Calu3 (cell line): Measurements from ENCODE around the gene LAMTOR1. TPM values are rescaled to one million over a fixed set of nuclear protein-coding genes. Genes with fewer than 3 reads are reported as not detected.

Experiments used
- BruUV-seq: library from RNA; stranded (reverse); fragments of 400-500 nt; replicated peaks from 2 replicates; lab custom pipeline; 2021; lab: Mats Ljungman, UMichigan
- CTCF ChIA-PET: fragments of 300-600 bp; sonication (Branson Sonifier 250); formaldehyde crosslinking; loops from one replicate; lab custom pipeline; 2022; ENCODE audit warnings: antibody characterized with exemption; lab: Charles Lee
- DNase-seq: peaks from one replicate; pipeline ENCODE4 v3.0.0; 2022
- H3K27ac Mint-ChIP-seq: one replicate; pipeline ENCODE4 v1.8.0; 2022; ENCODE audit warnings: mixed read lengths; ENCODE audit not compliant: unreplicated experiment
- H3K27me3 Mint-ChIP-seq: one replicate; pipeline ENCODE4 v1.8.0; 2022; ENCODE audit warnings: mixed read lengths; ENCODE audit not compliant: unreplicated experiment
- H3K36me3 Mint-ChIP-seq: one replicate; pipeline ENCODE4 v1.8.0; 2022; ENCODE audit warnings: mild to moderate bottlenecking, moderate library complexity, mixed read lengths; ENCODE audit not compliant: insufficient read depth, unreplicated experiment
- H3K4me1 Mint-ChIP-seq: one replicate; pipeline ENCODE4 v1.8.0; 2022; ENCODE audit warnings: mild to moderate bottlenecking, low read depth, mixed read lengths; ENCODE audit not compliant: unreplicated experiment
- H3K4me3 Mint-ChIP-seq: one replicate; pipeline ENCODE4 v1.8.0; 2022; ENCODE audit warnings: mild to moderate bottlenecking, low read depth, moderate library complexity, mixed read lengths; ENCODE audit not compliant: unreplicated experiment
- H3K9me3 Mint-ChIP-seq: one replicate; pipeline ENCODE4 v1.8.0; 2022; ENCODE audit warnings: low read depth, mixed read lengths; ENCODE audit not compliant: unreplicated experiment
- intact Hi-C: fragments of 100-400 bp; cut with micrococcal nuclease; formaldehyde crosslinking; loops from one replicate; pipeline ENCODE4 v1.10.0; 2022; ENCODE audit not compliant: unreplicated experiment
- total RNA-seq: library from RNA; stranded (reverse); gene quantifications from 2 replicates; pipeline ENCODE4 v1.2.3, GENCODE V29; 2022
- TF ChIP-seq, protein P1 (sequence below): fragments of 200-600 bp; IDR thresholded peaks from one replicate; pipeline ENCODE4 v1.8.0; 2022; ENCODE audit warnings: antibody characterized with exemption; ENCODE audit not compliant: unreplicated experiment

The LAMTOR1 gene
- total RNA-seq, 1 experiment from 2014 or later = 67.1 TPM

DNA sequence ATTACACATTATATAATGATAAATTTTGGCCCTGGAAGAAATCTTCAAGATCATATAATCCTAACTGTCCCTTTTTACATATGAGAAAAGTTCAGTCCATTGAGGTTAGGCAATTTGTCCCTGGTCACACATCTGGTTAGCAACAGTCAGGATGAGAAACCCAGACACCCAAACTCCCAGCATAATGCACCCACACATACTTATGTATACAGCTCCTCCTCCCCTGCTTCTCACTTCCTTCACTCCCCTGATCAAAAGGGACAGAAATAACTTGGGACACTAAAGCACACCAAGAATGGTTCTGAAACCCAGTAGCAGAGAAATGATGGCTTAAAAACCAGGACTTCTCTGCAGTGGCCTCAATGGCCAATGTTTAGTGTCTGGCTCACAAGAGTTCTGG lies 33.9 kb downstream of the LAMTOR1 start:
- H3K4me3 Mint-ChIP-seq = peak overlapping the region; percentile 44
- no peaks in the 10 kb centered on the region for H3K27me3 Mint-ChIP-seq
- H3K36me3 Mint-ChIP-seq = peaks cover 21% of the 10 kb centered on the region
- CTCF ChIA-PET = interaction anchor here (0.6 kb wide), 1 partner anchor 118 kb away, joined by 7 read pairs; no protein-coding TSS in a partner anchor
- no peak for DNase-seq
- no TSS peak for BruUV-seq
- TF ChIP-seq, protein P1, sequence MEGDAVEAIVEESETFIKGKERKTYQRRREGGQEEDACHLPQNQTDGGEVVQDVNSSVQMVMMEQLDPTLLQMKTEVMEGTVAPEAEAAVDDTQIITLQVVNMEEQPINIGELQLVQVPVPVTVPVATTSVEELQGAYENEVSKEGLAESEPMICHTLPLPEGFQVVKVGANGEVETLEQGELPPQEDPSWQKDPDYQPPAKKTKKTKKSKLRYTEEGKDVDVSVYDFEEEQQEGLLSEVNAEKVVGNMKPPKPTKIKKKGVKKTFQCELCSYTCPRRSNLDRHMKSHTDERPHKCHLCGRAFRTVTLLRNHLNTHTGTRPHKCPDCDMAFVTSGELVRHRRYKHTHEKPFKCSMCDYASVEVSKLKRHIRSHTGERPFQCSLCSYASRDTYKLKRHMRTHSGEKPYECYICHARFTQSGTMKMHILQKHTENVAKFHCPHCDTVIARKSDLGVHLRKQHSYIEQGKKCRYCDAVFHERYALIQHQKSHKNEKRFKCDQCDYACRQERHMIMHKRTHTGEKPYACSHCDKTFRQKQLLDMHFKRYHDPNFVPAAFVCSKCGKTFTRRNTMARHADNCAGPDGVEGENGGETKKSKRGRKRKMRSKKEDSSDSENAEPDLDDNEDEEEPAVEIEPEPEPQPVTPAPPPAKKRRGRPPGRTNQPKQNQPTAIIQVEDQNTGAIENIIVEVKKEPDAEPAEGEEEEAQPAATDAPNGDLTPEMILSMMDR = no peak
- peak overlapping the region; percentile 20 for H3K27ac Mint-ChIP-seq
- intact Hi-C loops = no loop called here
- H3K4me1 Mint-ChIP-seq = peaks cover 54% of the 10 kb centered on the region
- no peaks in the 10 kb centered on the region for H3K9me3 Mint-ChIP-seq

DNA sequence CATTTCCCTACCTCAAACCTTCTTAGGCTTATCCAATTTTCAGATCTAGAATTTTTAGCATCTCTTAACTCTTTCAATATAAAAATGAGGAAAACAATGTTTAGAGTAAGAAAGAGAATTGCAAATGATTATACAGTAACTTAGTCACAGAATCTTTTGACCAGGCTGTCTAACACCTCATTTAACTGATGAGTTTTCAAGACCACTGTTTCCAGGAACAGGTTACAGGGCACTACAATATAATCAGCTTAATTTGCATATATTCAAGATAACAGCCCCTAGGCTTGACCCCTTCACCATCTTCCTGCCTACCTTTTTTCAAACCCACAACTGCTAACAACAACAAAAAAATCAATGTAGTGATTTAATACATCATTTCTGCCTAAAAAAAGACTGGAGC lies 35.4 kb downstream of the LAMTOR1 start:
- Mint-ChIP-seq H3K27me3 (no peaks in the 10 kb centered on the region), H3K36me3 (peaks cover 24% of the 10 kb centered on the region), H3K4me1 (peaks cover 44% of the 10 kb centered on the region), H3K9me3 (no peaks in the 10 kb centered on the region), H3K4me3 (no peak overlapping the region), H3K27ac (no peak overlapping the region)
- BruUV-seq = no TSS peak
- TF ChIP-seq, protein P1 = no peak
- CTCF ChIA-PET = no interaction called here
- no peak for DNase-seq
- intact Hi-C loops = no loop called here

- Mint-ChIP-seq H3K4me1 (peaks cover 40% of the 10 kb centered on the region), H3K9me3 (no peaks in the 10 kb centered on the region), H3K4me3 (no peak overlapping the region), H3K27ac (no peak overlapping the region), H3K36me3 (peaks cover 20% of the 10 kb centered on the region), H3K27me3 (no peaks in the 10 kb centered on the region)
- no peak for DNase-seq
- CTCF ChIA-PET = interaction anchor here (0.6 kb wide), 1 partner anchor 1845 kb away, joined by 5 read pairs; no protein-coding TSS in a partner anchor
- intact Hi-C loops = no loop called here
- TF ChIP-seq, protein P1 = no peak
- BruUV-seq = no TSS peak
Observed at GRCh38 chr11:72067266-72067665, 35.8 kb downstream of the LAMTOR1 start.

- BruUV-seq = no TSS peak
- intact Hi-C loops = no loop called here
- CTCF ChIA-PET = interaction anchor here (0.6 to 0.7 kb wide), 2 partner anchors 32 to 1844 kb away, joined by 3 to 5 read pairs; no protein-coding TSS in a partner anchor
- TF ChIP-seq, protein P1 = no peak
- H3K27me3 Mint-ChIP-seq = no peaks in the 10 kb centered on the region
- no peak overlapping the region for H3K27ac Mint-ChIP-seq
- peaks cover 36% of the 10 kb centered on the region for H3K4me1 Mint-ChIP-seq
- no peak overlapping the region for H3K4me3 Mint-ChIP-seq
- no peak for DNase-seq
- peaks cover 22% of the 10 kb centered on the region for H3K36me3 Mint-ChIP-seq
- no peaks in the 10 kb centered on the region for H3K9me3 Mint-ChIP-seq
Observed at GRCh38 chr11:72066855-72067254, 36.2 kb downstream of the LAMTOR1 start.
